H1 (cell line): ENCODE measurements around the gene RWDD4. TPM values are rescaled to one million over a fixed set of nuclear protein-coding genes. Genes with fewer than 3 reads are reported as not detected.
A peak's percentile ranks its signal among the peaks of the same experiment; 100 is the strongest.

Experiments used
- ATF2 ChIP-seq: IDR thresholded peaks from 2 replicates; pipeline ENCODE4 v1.6.1; 2012; ENCODE audit warnings: low read length, inconsistent platforms
- CHD2 ChIP-seq: IDR thresholded peaks from 2 replicates; pipeline ENCODE4 v1.6.1; 2012; ENCODE audit warnings: low read length, improper control_type of control experiment
- CREB1 ChIP-seq: IDR thresholded peaks from 2 replicates; pipeline ENCODE4 v1.6.1; 2012; ENCODE audit warnings: inconsistent platforms
- CTCF ChIP-seq, 3 experiments: IDR thresholded peaks; 1 replicate in 2 of 3; 2 replicates in 1 of 3; pipeline versions ENCODE4 v1.5.1 to v1.6.1; 2011; ENCODE audit warnings: low read length in 3 of 3, mild to moderate bottlenecking in 3 of 3, inconsistent platforms in 2 of 3, low read depth in 1 of 3, moderate library complexity in 1 of 3; ENCODE audit not compliant: insufficient read depth in 1 of 3; ENCODE audit errors: control extremely low read depth in 1 of 3
- E2F6 ChIP-seq: IDR thresholded peaks from 2 replicates; pipeline ENCODE4 v1.6.1; 2012; ENCODE audit warnings: inconsistent platforms
- EP300 ChIP-seq, 2 experiments: IDR thresholded peaks; 1 replicate in 1 of 2; 2 replicates in 1 of 2; pipeline ENCODE4 v1.6.1; 2011 to 2012; ENCODE audit warnings: low read depth in 2 of 2, low read length in 2 of 2, mild to moderate bottlenecking in 2 of 2, borderline replicate concordance in 1 of 2, inconsistent platforms in 1 of 2, moderate library complexity in 1 of 2
- FOSL1 ChIP-seq: IDR thresholded peaks from 2 replicates; pipeline ENCODE4 v1.6.1; 2011; ENCODE audit warnings: mild to moderate bottlenecking, low read depth, low read length, moderate library complexity; ENCODE audit not compliant: insufficient read depth
- GABPA ChIP-seq: IDR thresholded peaks from 2 replicates; pipeline ENCODE4 v1.6.1; 2011; ENCODE audit warnings: mild to moderate bottlenecking, low read length, moderate library complexity, borderline replicate concordance; ENCODE audit not compliant: insufficient read depth
- GTF2F1 ChIP-seq: IDR thresholded peaks from 2 replicates; pipeline ENCODE4 v1.6.1; 2012; ENCODE audit warnings: low read depth, low read length, improper control_type of control experiment, borderline replicate concordance
- HDAC2 ChIP-seq, 2 experiments: fragments of 300-600 bp in 1 of 2; sonication (generic) in 1 of 2; IDR thresholded peaks; 2 replicates each; pipeline ENCODE4 v1.6.1; 2011 to 2012; ENCODE audit warnings: low read depth in 2 of 2, low read length in 2 of 2, mild to moderate bottlenecking in 2 of 2, moderate library complexity in 2 of 2, borderline replicate concordance in 1 of 2, inconsistent platforms in 1 of 2
- HDAC6 ChIP-seq: IDR thresholded peaks from one replicate; pipeline ENCODE4 v1.7.1; 2012; ENCODE audit warnings: low read depth, mild to moderate bottlenecking, inconsistent platforms, low read length, moderate library complexity
- JUND ChIP-seq: IDR thresholded peaks from 2 replicates; pipeline ENCODE4 v1.6.1; 2011; ENCODE audit warnings: mild to moderate bottlenecking, improper control_type of control experiment, low read length
- RBBP5 ChIP-seq: IDR thresholded peaks from 2 replicates; pipeline ENCODE4 v1.7.1; 2012; ENCODE audit warnings: low read depth, mild to moderate bottlenecking, inconsistent platforms, low read length, moderate library complexity, borderline replicate concordance
- SAP30 ChIP-seq: fragments of 300-600 bp; sonication (generic); IDR thresholded peaks from 2 replicates; pipeline ENCODE4 v1.7.1; 2012; ENCODE audit warnings: low read length, moderate library complexity, mild to moderate bottlenecking, inconsistent platforms; ENCODE audit not compliant: insufficient read depth, insufficient replicate concordance
- TAF1 ChIP-seq: IDR thresholded peaks from 2 replicates; pipeline ENCODE4 v1.6.1; 2011; ENCODE audit warnings: mild to moderate bottlenecking, low read depth, low read length
- TEAD4 ChIP-seq: IDR thresholded peaks from 2 replicates; pipeline ENCODE4 v1.6.1; 2012; ENCODE audit warnings: low read depth, low read length, inconsistent platforms, mixed read lengths
- YY1 ChIP-seq: IDR thresholded peaks from 2 replicates; pipeline ENCODE4 v1.6.1; 2011; ENCODE audit warnings: low read depth, mild to moderate bottlenecking, low read length
- polyA plus RNA-seq, 7 experiments: library from polyadenylated mRNA; depleted of rRNA in 3 of 7; stranded (reverse) in 5 of 7; unstranded in 2 of 7; fragments of >200 nt in 5 of 7; fragments of 200-250 nt in 2 of 7; gene quantifications; 1 replicate in 5 of 7; 2 replicates in 1 of 7; 4 replicates in 1 of 7; pipeline versions ENCODE4 v1.2.1 to v1.2.3, GENCODE V29; 2011 to 2013; ENCODE audit warnings: missing spikeins in 2 of 7, mixed read lengths in 2 of 7
- total RNA-seq: library from RNA; stranded (reverse); fragmentation: NEBNext Ultra II Directional; extraction: Animal tissue kit (Norgen Biotek cat#: 25700); gene quantifications from 2 replicates; pipeline ENCODE4 v1.2.1, GENCODE V29; 2021

The RWDD4 gene
- total and polyA plus RNA-seq, 2 of the 8 experiments (the other 6 are each of a cell fraction or from before 2014, with no cell fraction given), result 5.4 to 18.9 TPM

- peak; percentile 48; the same call in 1 of the 2 replicates for TF ChIP-seq E2F6
- TF ChIP-seq JUND, result no peak
- TF ChIP-seq CREB1, result peak; percentile 74
- TF ChIP-seq ATF2, result no peak
- no peak for TF ChIP-seq TEAD4
- TF ChIP-seq TAF1, result peak; percentile 52; the same call in 1 of the 2 replicates
- peak; percentile 80 for TF ChIP-seq CHD2
- no peak for TF ChIP-seq SAP30
- TF ChIP-seq RBBP5, result peak; percentile 78; the same call in 1 of the 2 replicates
- no peak for TF ChIP-seq FOSL1
- no peak for TF ChIP-seq YY1
- peak in 1 of 2 experiments; percentile 14; a peak in 1 of 3 replicates for TF ChIP-seq EP300 (IDR thresholded peaks at IDR 0.05; ENCODE audit: borderline replicate concordance in 1 of 2, low read depth in 2 of 2, low read length in 2 of 2)
- no peak for TF ChIP-seq GTF2F1
- TF ChIP-seq GABPA, result peak; percentile 79; the same call in 1 of the 2 replicates
- TF ChIP-seq HDAC2 (IDR thresholded peaks at IDR 0.05; ENCODE audit: borderline replicate concordance in 1 of 2, low read depth in 2 of 2, low read length in 2 of 2), result no peak
- TF ChIP-seq HDAC6, result no peak
- peak in 1 of 3 experiments; percentile 9; a peak in 1 of 4 replicates for TF ChIP-seq CTCF (IDR thresholded peaks at IDR 0.05; ENCODE audit: control extremely low read depth in 1 of 3, insufficient read depth in 1 of 3, low read depth in 1 of 3, low read length in 3 of 3)
Measured at GRCh38 chr4:183659029-183659871, at the start of gene RWDD4, which contains the start of gene TRAPPC11 (continued).
